AG04450 (cell line): Measurements from ENCODE around the gene TFF1. TPM values are rescaled to one million over a fixed set of nuclear protein-coding genes. Genes with fewer than 3 reads are reported as not detected.

ENCODE experiments used
- CTCF ChIA-PET: fragments of 300-600, 350-600 bp; formaldehyde crosslinking; extraction: SDS; loops from one replicate; lab custom pipeline; 2022; ENCODE audit warnings: antibody characterized with exemption, inconsistent platforms; lab: Charles Lee
- POLR2A ChIA-PET: fragments of 350-600 bp; formaldehyde crosslinking; extraction: SDS; loops from one replicate; lab custom pipeline; 2021; ENCODE audit warnings: antibody characterized with exemption, inconsistent platforms; lab: Yijun Ruan, JAX
- DNase-seq: peaks from one replicate; pipeline ENCODE4 v3.0.0-alpha.2; 2011; ENCODE audit warnings: low read depth, low spot score
- H3K27ac ChIP-seq: one replicate; pipeline ENCODE4 v1.5.1; 2012; ENCODE audit warnings: low read depth, low read length, control low read depth
- H3K27me3 ChIP-seq: one replicate; pipeline ENCODE4 v1.6.0; 2012; ENCODE audit warnings: low read length; ENCODE audit not compliant: control insufficient read depth, insufficient read depth
- H3K4me3 ChIP-seq: 2 replicates; pipeline ENCODE4 v1.5.1; 2011; ENCODE audit warnings: mild to moderate bottlenecking, low read depth, low read length, control low read depth
- H3K9me3 ChIP-seq: 2 replicates; pipeline ENCODE4 v1.5.1; 2012; ENCODE audit warnings: low read length; ENCODE audit not compliant: control insufficient read depth, insufficient read depth
- CTCF ChIP-seq: IDR thresholded peaks from 2 replicates; pipeline ENCODE4 v1.5.1; 2011; ENCODE audit warnings: low read depth, low read length, control low read depth, inconsistent platforms
- polyA plus RNA-seq: library from polyadenylated mRNA; depleted of rRNA; stranded (reverse); fragments of >200 nt; gene quantifications from 2 replicates; pipeline ENCODE4 v1.2.3, GENCODE V29; 2011; rRNA removed

The TFF1 gene
- polyA plus RNA-seq, 1 experiment: not detected

DNA sequence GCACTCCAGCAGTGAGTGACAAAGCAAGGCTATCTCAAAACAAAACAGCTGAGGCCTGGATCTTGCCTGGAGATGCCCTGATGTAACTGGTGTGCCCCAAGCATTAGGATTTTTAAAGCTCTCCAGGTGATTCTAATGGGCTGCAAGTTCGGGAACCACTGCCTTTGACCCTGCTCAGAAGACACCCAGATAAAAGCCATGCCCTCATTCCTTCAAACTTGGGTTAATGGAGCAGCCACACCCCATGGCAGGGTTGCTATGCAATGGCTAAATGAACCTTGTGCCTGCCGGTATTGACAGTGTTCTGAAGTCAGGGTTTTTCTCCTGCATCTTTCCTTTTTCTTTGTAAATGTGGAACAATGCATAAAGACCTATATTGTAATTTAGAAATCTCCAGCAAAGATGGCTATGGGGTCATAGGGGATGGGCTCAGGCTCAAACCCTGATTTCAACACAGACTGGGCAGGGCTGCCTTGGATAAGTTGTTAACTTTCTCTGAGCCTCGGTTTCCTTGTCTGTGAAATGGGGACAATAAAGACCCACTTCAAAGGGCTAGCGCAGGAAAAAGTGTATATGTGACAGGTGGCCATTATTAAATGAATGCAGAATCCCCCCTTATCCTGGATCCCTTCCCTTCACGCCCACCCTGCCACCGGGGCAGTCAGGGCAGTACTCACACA lies 51.6 kb downstream of the TFF1 start:
- Histone ChIP-seq H3K9me3 (no peaks in the 10 kb centered on the region; the same call in 1 of the 2 replicates), H3K27me3 (peaks cover 14% of the 10 kb centered on the region), H3K4me3 (no peak overlapping the region), H3K27ac (no peak overlapping the region)
- CTCF ChIA-PET: no interaction called here
- no peak for TF ChIP-seq CTCF
- POLR2A ChIA-PET: interaction anchor here (0.6 kb wide), 1 partner anchor 61 kb away, joined by 10 read pairs; no protein-coding TSS in a partner anchor
- DNase-seq: no peak

DNA sequence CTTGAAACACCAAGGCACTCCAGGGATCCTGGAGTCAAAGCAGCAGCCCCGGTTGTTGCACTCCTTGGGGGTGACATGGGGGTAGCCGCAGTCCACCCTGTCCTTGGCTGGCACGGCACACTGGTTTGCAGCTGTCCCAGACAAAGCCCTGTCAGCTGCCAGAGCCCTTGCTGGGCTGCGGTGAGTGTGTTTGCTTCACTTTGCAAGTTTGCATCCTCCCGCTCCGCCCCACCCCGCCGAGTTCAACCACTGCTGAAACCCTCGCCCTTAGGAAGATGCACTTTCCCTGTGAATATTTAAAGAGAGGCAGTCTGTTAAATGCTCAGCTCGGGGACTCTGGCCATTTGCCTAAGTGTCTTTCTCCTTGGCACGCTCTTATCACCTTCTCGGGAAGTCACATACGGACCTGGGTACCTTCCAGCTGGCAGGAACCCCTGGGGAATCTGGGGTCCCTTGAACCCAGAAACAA lies 52.8 kb downstream of the TFF1 start:
- TF ChIP-seq CTCF: no peak
- DNase-seq: no peak
- Histone ChIP-seq H3K27me3 (peaks cover 17% of the 10 kb centered on the region), H3K4me3 (no peak overlapping the region), H3K9me3 (no peaks in the 10 kb centered on the region; the same call in 1 of the 2 replicates), H3K27ac (no peak overlapping the region)
- ChIA-PET POLR2A (no interaction called here), CTCF (no interaction called here)

GRCh38 chr21:42312626-42313104 lies 53.7 kb downstream of the TFF1 start:
- no peak for TF ChIP-seq CTCF
- no peak for DNase-seq
- no peak overlapping the region for H3K4me3 ChIP-seq
- no peak overlapping the region for H3K27ac ChIP-seq
- peaks cover 17% of the 10 kb centered on the region for H3K27me3 ChIP-seq
- ChIA-PET CTCF (no interaction called here), POLR2A (no interaction called here)
- no peaks in the 10 kb centered on the region; the same call in 1 of the 2 replicates for H3K9me3 ChIP-seq

Other genes starting within 250 kb of the TFF1 start
- 0.67 and 0.71 TPM in 2 replicates for gene ABCG1, start 147.4 kb downstream of the TFF1 start, polyA plus RNA-seq
- not detected in 2 replicates for gene TFF3, start 51.1 kb downstream of the TFF1 start, polyA plus RNA-seq
- gene TFF2, start 15.5 kb downstream of the TFF1 start, polyA plus RNA-seq: not detected in 2 replicates
- not detected in 2 replicates for gene TMPRSS3, start 29.5 kb upstream of the TFF1 start, polyA plus RNA-seq
- not detected in 2 replicates for gene UBASH3A, start 37.4 kb upstream of the TFF1 start, polyA plus RNA-seq
- gene RSPH1, start 129.7 kb upstream of the TFF1 start, polyA plus RNA-seq: not detected in 2 replicates
- gene SLC37A1, start 147.3 kb upstream of the TFF1 start, polyA plus RNA-seq: 0.02 and 0.05 TPM in 2 replicates